ENCODE results near the gene BNIP3. TPM values are rescaled to one million over a fixed set of nuclear protein-coding genes. Genes with fewer than 3 reads are reported as not detected.

BNIP3 gene
- total and polyA plus RNA-seq, 2 donors: 22.7 to 38.3 TPM

GRCh38 chr10:132021046-132021445 lies 39.3 kb upstream of the BNIP3 start:
- 97% methylated on average over 24 of the region's 24 CpGs for WGBS
- H3K27me3 ChIP-seq (ENCODE audit: control insufficient read depth in 2 of 2, insufficient read depth in 1 of 2, low read length in 1 of 2): peaks cover 4 to 15% of the 10 kb centered on the region in 2 donors
- no peaks in the 10 kb centered on the region for H3K36me3 ChIP-seq (ENCODE audit: control insufficient read depth in 2 of 2, insufficient read depth in 2 of 2, low read length in 1 of 2)
- H3K27ac ChIP-seq (ENCODE audit: low read depth in 1 of 2, low read length in 1 of 2): no peak overlapping the region
- DNase-seq (ENCODE audit: low read depth in 6 of 9, low spot score in 9 of 9): no peak
- H3K4me1 ChIP-seq (ENCODE audit: control insufficient read depth in 2 of 2, insufficient read depth in 2 of 2, low read length in 2 of 2): peaks cover 0 to 3% of the 10 kb centered on the region in 2 donors
- H3K4me3 ChIP-seq (ENCODE audit: low read length in 2 of 2): no peak overlapping the region
- H3K9me3 ChIP-seq (ENCODE audit: control insufficient read depth in 2 of 2, insufficient read depth in 1 of 2, low read length in 1 of 2): no peaks in the 10 kb centered on the region

GRCh38 chr10:132020456-132020855 lies 38.7 kb upstream of the BNIP3 start:
- Histone ChIP-seq H3K27ac (ENCODE audit: low read depth in 1 of 2, low read length in 1 of 2) (no peak overlapping the region), H3K9me3 (ENCODE audit: control insufficient read depth in 2 of 2, insufficient read depth in 1 of 2, low read length in 1 of 2) (no peaks in the 10 kb centered on the region), H3K4me3 (ENCODE audit: low read length in 2 of 2) (no peak overlapping the region), H3K4me1 (ENCODE audit: control insufficient read depth in 2 of 2, insufficient read depth in 2 of 2, low read length in 2 of 2) (peaks cover 0 to 3% of the 10 kb centered on the region in 2 donors), H3K27me3 (ENCODE audit: control insufficient read depth in 2 of 2, insufficient read depth in 1 of 2, low read length in 1 of 2) (peaks cover 4 to 15% of the 10 kb centered on the region in 2 donors), H3K36me3 (ENCODE audit: control insufficient read depth in 2 of 2, insufficient read depth in 2 of 2, low read length in 1 of 2) (no peaks in the 10 kb centered on the region)
- WGBS: 95% methylated on average over 13 of the region's 13 CpGs
- DNase-seq (ENCODE audit: low read depth in 6 of 9, low spot score in 9 of 9): no peak

- 88% methylated on average over 7 of the region's 7 CpGs for WGBS
- no peak for DNase-seq (ENCODE audit: low read depth in 6 of 9, low spot score in 9 of 9)
These were observed 37.6 kb upstream of the BNIP3 start for GRCh38 chr10:132019366-132019765.

GRCh38 chr10:132018446-132018845 lies 36.7 kb upstream of the BNIP3 start:
- DNase-seq (ENCODE audit: low read depth in 6 of 9, low spot score in 9 of 9): no peak
- H3K9me3 ChIP-seq (ENCODE audit: control insufficient read depth in 2 of 2, insufficient read depth in 1 of 2, low read length in 1 of 2): no peaks in the 10 kb centered on the region
- no peak overlapping the region for H3K27ac ChIP-seq (ENCODE audit: low read depth in 1 of 2, low read length in 1 of 2)
- no peaks in the 10 kb centered on the region for H3K36me3 ChIP-seq (ENCODE audit: control insufficient read depth in 2 of 2, insufficient read depth in 2 of 2, low read length in 1 of 2)
- peaks cover 3 to 8% of the 10 kb centered on the region in 2 donors for H3K27me3 ChIP-seq (ENCODE audit: control insufficient read depth in 2 of 2, insufficient read depth in 1 of 2, low read length in 1 of 2)
- H3K4me1 ChIP-seq (ENCODE audit: control insufficient read depth in 2 of 2, insufficient read depth in 2 of 2, low read length in 2 of 2): peaks cover 0 to 3% of the 10 kb centered on the region in 2 donors
- H3K4me3 ChIP-seq (ENCODE audit: low read length in 2 of 2): no peak overlapping the region
- 94% methylated on average over 5 of the region's 5 CpGs for WGBS

More at GRCh38 chr10:132019366-132019765, 37.6 kb upstream of the BNIP3 start:
- Histone ChIP-seq H3K27ac (ENCODE audit: low read depth in 1 of 2, low read length in 1 of 2) (no peak overlapping the region), H3K4me3 (ENCODE audit: low read length in 2 of 2) (no peak overlapping the region), H3K4me1 (ENCODE audit: control insufficient read depth in 2 of 2, insufficient read depth in 2 of 2, low read length in 2 of 2) (peaks cover 0 to 3% of the 10 kb centered on the region in 2 donors), H3K36me3 (ENCODE audit: control insufficient read depth in 2 of 2, insufficient read depth in 2 of 2, low read length in 1 of 2) (no peaks in the 10 kb centered on the region), H3K27me3 (ENCODE audit: control insufficient read depth in 2 of 2, insufficient read depth in 1 of 2, low read length in 1 of 2) (peaks cover 4 to 15% of the 10 kb centered on the region in 2 donors), H3K9me3 (ENCODE audit: control insufficient read depth in 2 of 2, insufficient read depth in 1 of 2, low read length in 1 of 2) (no peaks in the 10 kb centered on the region)

- Histone ChIP-seq H3K4me1 (ENCODE audit: control insufficient read depth in 2 of 2, insufficient read depth in 2 of 2, low read length in 2 of 2) (no peaks in the 10 kb centered on the region), H3K9me3 (ENCODE audit: control insufficient read depth in 2 of 2, insufficient read depth in 1 of 2, low read length in 1 of 2) (no peaks in the 10 kb centered on the region), H3K27me3 (ENCODE audit: control insufficient read depth in 2 of 2, insufficient read depth in 1 of 2, low read length in 1 of 2) (peaks cover 0 to 6% of the 10 kb centered on the region in 2 donors), H3K4me3 (ENCODE audit: low read length in 2 of 2) (no peak overlapping the region), H3K36me3 (ENCODE audit: control insufficient read depth in 2 of 2, insufficient read depth in 2 of 2, low read length in 1 of 2) (no peaks in the 10 kb centered on the region), H3K27ac (ENCODE audit: low read depth in 1 of 2, low read length in 1 of 2) (no peak overlapping the region)
- 91% methylated on average over 6 of the region's 6 CpGs for WGBS
- DNase-seq (ENCODE audit: low read depth in 6 of 9, low spot score in 9 of 9): no peak
These were observed 34.8 kb upstream of the BNIP3 start for GRCh38 chr10:132016514-132016913.

- 98% methylated on average over 1 of the region's 1 CpG for WGBS
- Histone ChIP-seq H3K27ac (ENCODE audit: low read depth in 1 of 2, low read length in 1 of 2) (no peak overlapping the region), H3K9me3 (ENCODE audit: control insufficient read depth in 2 of 2, insufficient read depth in 1 of 2, low read length in 1 of 2) (no peaks in the 10 kb centered on the region), H3K4me1 (ENCODE audit: control insufficient read depth in 2 of 2, insufficient read depth in 2 of 2, low read length in 2 of 2) (no peaks in the 10 kb centered on the region), H3K4me3 (ENCODE audit: low read length in 2 of 2) (no peak overlapping the region), H3K36me3 (ENCODE audit: control insufficient read depth in 2 of 2, insufficient read depth in 2 of 2, low read length in 1 of 2) (no peaks in the 10 kb centered on the region), H3K27me3 (ENCODE audit: control insufficient read depth in 2 of 2, insufficient read depth in 1 of 2, low read length in 1 of 2) (peaks cover 0 to 20% of the 10 kb centered on the region in 2 donors)
- DNase-seq (ENCODE audit: low read depth in 6 of 9, low spot score in 9 of 9): no peak
These were observed 29.7 kb upstream of the BNIP3 start for GRCh38 chr10:132011445-132011844.

GRCh38 chr10:132011024-132011423 lies 29.3 kb upstream of the BNIP3 start:
- Histone ChIP-seq H3K4me1 (ENCODE audit: control insufficient read depth in 2 of 2, insufficient read depth in 2 of 2, low read length in 2 of 2) (no peaks in the 10 kb centered on the region), H3K27ac (ENCODE audit: low read depth in 1 of 2, low read length in 1 of 2) (no peak overlapping the region), H3K36me3 (ENCODE audit: control insufficient read depth in 2 of 2, insufficient read depth in 2 of 2, low read length in 1 of 2) (no peaks in the 10 kb centered on the region), H3K9me3 (ENCODE audit: control insufficient read depth in 2 of 2, insufficient read depth in 1 of 2, low read length in 1 of 2) (no peaks in the 10 kb centered on the region), H3K4me3 (ENCODE audit: low read length in 2 of 2) (no peak overlapping the region), H3K27me3 (ENCODE audit: control insufficient read depth in 2 of 2, insufficient read depth in 1 of 2, low read length in 1 of 2) (peaks cover 0 to 20% of the 10 kb centered on the region in 2 donors)
- WGBS: 87% methylated on average over 6 of the region's 6 CpGs
- no peak for DNase-seq (ENCODE audit: low read depth in 6 of 9, low spot score in 9 of 9)

- H3K4me1 ChIP-seq (ENCODE audit: control insufficient read depth in 2 of 2, insufficient read depth in 2 of 2, low read length in 2 of 2): no peaks in the 10 kb centered on the region
- H3K36me3 ChIP-seq (ENCODE audit: control insufficient read depth in 2 of 2, insufficient read depth in 2 of 2, low read length in 1 of 2): no peaks in the 10 kb centered on the region
- peaks cover 0 to 20% of the 10 kb centered on the region in 2 donors for H3K27me3 ChIP-seq (ENCODE audit: control insufficient read depth in 2 of 2, insufficient read depth in 1 of 2, low read length in 1 of 2)
- H3K27ac ChIP-seq (ENCODE audit: low read depth in 1 of 2, low read length in 1 of 2): no peak overlapping the region
- no peak overlapping the region for H3K4me3 ChIP-seq (ENCODE audit: low read length in 2 of 2)
- 98% methylated on average over 2 of the region's 2 CpGs for WGBS
- no peak for DNase-seq (ENCODE audit: low read depth in 6 of 9, low spot score in 9 of 9)
- H3K9me3 ChIP-seq (ENCODE audit: control insufficient read depth in 2 of 2, insufficient read depth in 1 of 2, low read length in 1 of 2): no peaks in the 10 kb centered on the region
These were observed 28.8 kb upstream of the BNIP3 start for GRCh38 chr10:132010483-132010882.

- H3K27me3 ChIP-seq (ENCODE audit: control insufficient read depth in 2 of 2, insufficient read depth in 1 of 2, low read length in 1 of 2): peaks cover 0 to 23% of the 10 kb centered on the region in 2 donors
- H3K4me1 ChIP-seq (ENCODE audit: control insufficient read depth in 2 of 2, insufficient read depth in 2 of 2, low read length in 2 of 2): no peaks in the 10 kb centered on the region
- 39% methylated on average over 3 of the region's 3 CpGs for WGBS
- H3K9me3 ChIP-seq (ENCODE audit: control insufficient read depth in 2 of 2, insufficient read depth in 1 of 2, low read length in 1 of 2): peaks cover 0 to 5% of the 10 kb centered on the region in 2 donors
- no peak overlapping the region for H3K27ac ChIP-seq (ENCODE audit: low read depth in 1 of 2, low read length in 1 of 2)
- H3K36me3 ChIP-seq (ENCODE audit: control insufficient read depth in 2 of 2, insufficient read depth in 2 of 2, low read length in 1 of 2): no peaks in the 10 kb centered on the region
- no peak overlapping the region for H3K4me3 ChIP-seq (ENCODE audit: low read length in 2 of 2)
- DNase-seq (ENCODE audit: low read depth in 6 of 9, low spot score in 9 of 9): no peak
These were observed 27.9 kb upstream of the BNIP3 start for GRCh38 chr10:132009575-132009974.

GRCh38 chr10:132007681-132008080 lies 26.0 kb upstream of the BNIP3 start:
- no peaks in the 10 kb centered on the region for H3K4me1 ChIP-seq (ENCODE audit: control insufficient read depth in 2 of 2, insufficient read depth in 2 of 2, low read length in 2 of 2)
- peaks cover 0 to 34% of the 10 kb centered on the region in 2 donors for H3K27me3 ChIP-seq (ENCODE audit: control insufficient read depth in 2 of 2, insufficient read depth in 1 of 2, low read length in 1 of 2)
- no peaks in the 10 kb centered on the region for H3K36me3 ChIP-seq (ENCODE audit: control insufficient read depth in 2 of 2, insufficient read depth in 2 of 2, low read length in 1 of 2)
- WGBS: 94% methylated on average over 10 of the region's 10 CpGs
- no peak for DNase-seq (ENCODE audit: low read depth in 6 of 9, low spot score in 9 of 9)
- H3K9me3 ChIP-seq (ENCODE audit: control insufficient read depth in 2 of 2, insufficient read depth in 1 of 2, low read length in 1 of 2): peaks cover 0 to 5% of the 10 kb centered on the region in 2 donors
- H3K27ac ChIP-seq (ENCODE audit: low read depth in 1 of 2, low read length in 1 of 2): no peak overlapping the region
- H3K4me3 ChIP-seq (ENCODE audit: low read length in 2 of 2): no peak overlapping the region
